HG03039 (cell line): ENCODE data around the gene ADGRG7.

Source experiments
- ATAC-seq: cut with Tn5 transposase; IDR thresholded peaks from one replicate; pipeline ENCODE4 v1.9.1; 2021; ENCODE audit warnings: mild to moderate bottlenecking, moderate library complexity; ENCODE audit not compliant: unreplicated experiment

ADGRG7 gene

GRCh38 chr3:100697172-100697571, 87.8 kb downstream of the ADGRG7 start:
- no peak for ATAC-seq

GRCh38 chr3:100697723-100698285, 88.4 kb downstream of the ADGRG7 start:
- ATAC-seq, result no peak

GRCh38 chr3:100698736-100699135, 89.3 kb downstream of the ADGRG7 start:
- ATAC-seq, result no peak

GRCh38 chr3:100700708-100701107, 91.3 kb downstream of the ADGRG7 start:
- ATAC-seq, result no peak

GRCh38 chr3:100702082-100702979, 92.9 kb downstream of the ADGRG7 start:
- no peak for ATAC-seq

- ATAC-seq, result no peak
Observed at GRCh38 chr3:100702980-100703345, 93.6 kb downstream of the ADGRG7 start.

GRCh38 chr3:100703865-100704264, 94.5 kb downstream of the ADGRG7 start:
- no peak for ATAC-seq

- no peak for ATAC-seq
Observed at GRCh38 chr3:100706365-100706764, 97.0 kb downstream of the ADGRG7 start.

GRCh38 chr3:100708644-100708988, 99.2 kb downstream of the ADGRG7 start:
- no peak for ATAC-seq

GRCh38 chr3:100708989-100709841, 99.8 kb downstream of the ADGRG7 start, which contains the start of gene TFG:
TFG (plus strand) TSS chr3:100709494; CDS start chr3:100713686, 4,192 bp downstream.
- peak; percentile 93 for ATAC-seq

- no peak for ATAC-seq
Observed at GRCh38 chr3:100709842-100710260, 100.5 kb downstream of the ADGRG7 start.

GRCh38 chr3:100710261-100710968, 101.0 kb downstream of the ADGRG7 start:
- ATAC-seq, result peak; percentile 41

- no peak for ATAC-seq
Observed at GRCh38 chr3:100715176-100715575, 105.8 kb downstream of the ADGRG7 start.

- no peak for ATAC-seq
Observed at GRCh38 chr3:100717063-100717462, 107.7 kb downstream of the ADGRG7 start.

- ATAC-seq, result no peak
Observed at GRCh38 chr3:100717637-100718487, 108.5 kb downstream of the ADGRG7 start.

GRCh38 chr3:100719136-100719535, 109.7 kb downstream of the ADGRG7 start:
- ATAC-seq, result no peak

- ATAC-seq, result no peak
Observed at GRCh38 chr3:100720426-100720825, 111.0 kb downstream of the ADGRG7 start.

GRCh38 chr3:100725935-100726513, 116.6 kb downstream of the ADGRG7 start:
- ATAC-seq, result no peak

- ATAC-seq, result no peak
Observed at GRCh38 chr3:100726706-100727105, 117.3 kb downstream of the ADGRG7 start.

GRCh38 chr3:100730524-100730923, 121.1 kb downstream of the ADGRG7 start:
- ATAC-seq, result no peak
